Measurements from ENCODE around the gene THOC1. TPM values are rescaled to one million over a fixed set of nuclear protein-coding genes. Genes with fewer than 3 reads are reported as not detected.

Gene THOC1
- polyA plus RNA-seq, 3 donors = 7.8 to 18.3 (median 8.9) TPM

- H2AFZ ChIP-seq (ENCODE audit: insufficient read depth, low read depth, low read length, poor library complexity, severe bottlenecking) = no peak overlapping the region
- no peak overlapping the region for H3K27ac ChIP-seq (ENCODE audit: low read depth in 1 of 2, low read length in 2 of 2)
- H3K27me3 Mint-ChIP-seq (ENCODE audit: low read depth in 3 of 3) = no peaks in the 10 kb centered on the region
- H3K36me3 ChIP-seq (replicated peaks in 1 of 2; ENCODE audit: control insufficient read depth in 1 of 2, insufficient read depth in 2 of 2, low read length in 2 of 2) = peaks cover 47 to 53% of the 10 kb centered on the region in 2 donors
- H3K9me3 Mint-ChIP-seq = no peaks in the 10 kb centered on the region
- DNase-seq = no peak
- H3K79me2 ChIP-seq (ENCODE audit: insufficient read depth, low read length) = peaks cover 7% of the 10 kb centered on the region
- H3K9ac ChIP-seq (ENCODE audit: insufficient read depth, low read length, poor library complexity, severe bottlenecking) = no peak overlapping the region
- no peaks in the 10 kb centered on the region for H3K9me3 ChIP-seq (replicated peaks in 1 of 2; ENCODE audit: control insufficient read depth in 1 of 2, insufficient read depth in 1 of 2, low read length in 2 of 2)
- no peak overlapping the region for H3K4me3 Mint-ChIP-seq
- intact Hi-C loops (cut with micrococcal nuclease) = no loop called here
- no peaks in the 10 kb centered on the region for H3K27me3 ChIP-seq (ENCODE audit: control insufficient read depth in 2 of 2, insufficient read depth in 2 of 2, low read length in 2 of 2)
- no peaks in the 10 kb centered on the region for H4K20me1 ChIP-seq (ENCODE audit: insufficient read depth, low read length)
- no CpG with 5 or more reads among the region's 1 CpG for WGBS (ENCODE audit: insufficient coverage)
- H3K4me3 ChIP-seq (replicated peaks in 1 of 3; ENCODE audit: low read depth in 2 of 3, low read length in 3 of 3) = no peak overlapping the region
- H3K4me2 ChIP-seq (replicated peaks; ENCODE audit: extremely low read depth, low read length, poor library complexity, severe bottlenecking) = no peak overlapping the region
- no peaks in the 10 kb centered on the region for H3K4me1 ChIP-seq (ENCODE audit: control insufficient read depth in 1 of 2, insufficient read depth in 2 of 2, low read length in 2 of 2)
- H3K27ac Mint-ChIP-seq = peak overlapping the region in 1 of 7 donors; percentile 12
- H3K36me3 Mint-ChIP-seq = peaks cover 49 to 60% of the 10 kb centered on the region in 2 donors
- TF ChIP-seq, protein P1, sequence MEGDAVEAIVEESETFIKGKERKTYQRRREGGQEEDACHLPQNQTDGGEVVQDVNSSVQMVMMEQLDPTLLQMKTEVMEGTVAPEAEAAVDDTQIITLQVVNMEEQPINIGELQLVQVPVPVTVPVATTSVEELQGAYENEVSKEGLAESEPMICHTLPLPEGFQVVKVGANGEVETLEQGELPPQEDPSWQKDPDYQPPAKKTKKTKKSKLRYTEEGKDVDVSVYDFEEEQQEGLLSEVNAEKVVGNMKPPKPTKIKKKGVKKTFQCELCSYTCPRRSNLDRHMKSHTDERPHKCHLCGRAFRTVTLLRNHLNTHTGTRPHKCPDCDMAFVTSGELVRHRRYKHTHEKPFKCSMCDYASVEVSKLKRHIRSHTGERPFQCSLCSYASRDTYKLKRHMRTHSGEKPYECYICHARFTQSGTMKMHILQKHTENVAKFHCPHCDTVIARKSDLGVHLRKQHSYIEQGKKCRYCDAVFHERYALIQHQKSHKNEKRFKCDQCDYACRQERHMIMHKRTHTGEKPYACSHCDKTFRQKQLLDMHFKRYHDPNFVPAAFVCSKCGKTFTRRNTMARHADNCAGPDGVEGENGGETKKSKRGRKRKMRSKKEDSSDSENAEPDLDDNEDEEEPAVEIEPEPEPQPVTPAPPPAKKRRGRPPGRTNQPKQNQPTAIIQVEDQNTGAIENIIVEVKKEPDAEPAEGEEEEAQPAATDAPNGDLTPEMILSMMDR (IDR thresholded peaks at IDR 0.05) = no peak
- peaks cover 6% of the 10 kb centered on the region for H3K4me1 Mint-ChIP-seq
These were observed 72.2 kb downstream of the THOC1 start for GRCh38 chr18:195651-196050.

DNA sequence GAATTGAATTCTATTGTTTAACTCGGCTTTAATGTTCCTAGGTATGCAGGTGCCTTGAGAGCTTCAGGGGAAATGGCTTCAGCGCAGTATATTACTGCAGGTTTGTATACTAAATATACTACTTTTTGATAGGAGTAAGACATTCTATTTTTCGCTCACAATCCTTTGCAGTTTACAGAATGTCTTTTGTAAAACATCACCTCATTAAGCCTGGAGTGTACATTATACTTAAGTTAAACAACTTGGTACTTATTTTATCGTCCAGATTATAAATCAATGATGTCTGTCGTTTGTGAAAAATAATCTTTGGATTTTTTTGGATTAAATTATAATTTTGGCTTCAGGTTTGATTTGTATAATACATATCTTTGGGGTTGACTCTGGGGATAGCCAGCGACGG is 75.0 kb downstream of the THOC1 start:
- Histone ChIP-seq H3K4me1 (ENCODE audit: control insufficient read depth in 1 of 2, insufficient read depth in 2 of 2, low read length in 2 of 2) (no peaks in the 10 kb centered on the region), H3K79me2 (ENCODE audit: insufficient read depth, low read length) (peaks cover 18% of the 10 kb centered on the region)
- no peak overlapping the region for H3K27ac Mint-ChIP-seq

More for the DNA sequence above, 75.0 kb downstream of the THOC1 start:
- TF ChIP-seq, protein P1 (IDR thresholded peaks at IDR 0.05) = no peak
- no peak overlapping the region for H3K27ac ChIP-seq (ENCODE audit: low read depth in 1 of 2, low read length in 2 of 2)
- Mint-ChIP-seq H3K36me3 (peaks cover 42 to 51% of the 10 kb centered on the region in 2 donors), H3K9me3 (no peaks in the 10 kb centered on the region), H3K27me3 (ENCODE audit: low read depth in 3 of 3) (no peaks in the 10 kb centered on the region), H3K4me3 (no peak overlapping the region), H3K4me1 (peaks cover 6% of the 10 kb centered on the region)
- H3K9me3 ChIP-seq (replicated peaks in 1 of 2; ENCODE audit: control insufficient read depth in 1 of 2, insufficient read depth in 1 of 2, low read length in 2 of 2) = no peaks in the 10 kb centered on the region
- H3K9ac ChIP-seq (ENCODE audit: insufficient read depth, low read length, poor library complexity, severe bottlenecking) = no peak overlapping the region
- DNase-seq = no peak
- peaks cover 25 to 35% of the 10 kb centered on the region in 2 donors for H3K36me3 ChIP-seq (replicated peaks in 1 of 2; ENCODE audit: control insufficient read depth in 1 of 2, insufficient read depth in 2 of 2, low read length in 2 of 2)
- H4K20me1 ChIP-seq (ENCODE audit: insufficient read depth, low read length) = no peaks in the 10 kb centered on the region
- H3K27me3 ChIP-seq (ENCODE audit: control insufficient read depth in 2 of 2, insufficient read depth in 2 of 2, low read length in 2 of 2) = no peaks in the 10 kb centered on the region
- no CpG with 5 or more reads among the region's 7 CpGs for WGBS (ENCODE audit: insufficient coverage)
- H3K4me3 ChIP-seq (replicated peaks in 1 of 3; ENCODE audit: low read depth in 2 of 3, low read length in 3 of 3) = no peak overlapping the region
- no peak overlapping the region for H3K4me2 ChIP-seq (replicated peaks; ENCODE audit: extremely low read depth, low read length, poor library complexity, severe bottlenecking)
- H2AFZ ChIP-seq (ENCODE audit: insufficient read depth, low read depth, low read length, poor library complexity, severe bottlenecking) = no peak overlapping the region
- intact Hi-C loops (cut with micrococcal nuclease) = no loop called here
